Stimulated activated CD8-positive, alpha-beta memory T cell treated with anti-CD3 and anti-CD28 coated beads, Interleukin-15, amount 100 ng/mL, for 1 hour (primary cell): Measurements from ENCODE around the gene COX11.

Source experiments
- DNase-seq: peaks from one replicate; pipeline ENCODE4 v3.0.0-alpha.2; 2020; ENCODE audit warnings: low read depth

The COX11 gene

DNA sequence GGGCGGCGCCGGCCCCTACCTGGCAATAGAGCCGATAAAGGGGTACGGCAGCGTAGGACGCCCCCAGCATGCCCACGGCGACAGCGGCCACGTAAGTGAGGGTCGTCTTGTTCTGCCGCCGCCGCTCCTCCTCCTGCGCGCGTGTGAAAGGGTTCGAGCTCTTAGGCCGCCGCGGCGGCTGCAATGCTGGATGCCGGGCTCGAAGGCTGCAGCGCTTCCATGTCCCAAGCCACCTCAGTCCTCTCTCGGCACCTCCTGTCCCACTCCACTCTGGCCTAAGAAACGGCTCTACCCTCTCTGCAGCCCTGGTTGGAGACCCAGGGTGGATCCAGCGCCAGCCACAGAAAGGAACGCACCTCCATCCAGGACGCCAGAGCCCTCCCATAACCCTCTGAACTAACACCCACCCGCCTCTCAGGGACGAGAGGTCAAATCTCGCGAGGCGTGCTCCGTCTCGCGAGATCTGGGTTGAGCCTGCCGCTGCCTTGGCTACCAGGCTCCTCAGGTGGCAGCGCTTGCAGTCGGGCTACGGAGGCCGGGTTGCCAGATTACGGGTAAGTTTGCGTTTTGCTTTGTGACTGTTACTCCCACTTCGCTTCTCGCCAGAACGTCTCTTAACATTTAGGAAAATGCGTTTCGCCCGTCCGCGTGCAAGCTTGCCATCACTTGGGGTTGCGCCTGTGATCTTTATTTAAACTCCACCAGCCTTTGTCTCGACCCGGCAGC is at the start of gene COX11, which contains the start of gene STXBP4:
Gene COX11, minus strand, starts transcription at position 393 of the 726 bp plus-strand sequence. Its CDS starts 8 bp downstream, at position 385.
Gene STXBP4, plus strand, starts transcription at position 504 of the 726 bp plus-strand sequence. CDS start 17,455 bp downstream, outside the sequence.
- peak; percentile 79 for DNase-seq

- DNase-seq = no peak
Measured at GRCh38 chr17:55005520-55005919, 37.1 kb upstream of the COX11 start.

DNA sequence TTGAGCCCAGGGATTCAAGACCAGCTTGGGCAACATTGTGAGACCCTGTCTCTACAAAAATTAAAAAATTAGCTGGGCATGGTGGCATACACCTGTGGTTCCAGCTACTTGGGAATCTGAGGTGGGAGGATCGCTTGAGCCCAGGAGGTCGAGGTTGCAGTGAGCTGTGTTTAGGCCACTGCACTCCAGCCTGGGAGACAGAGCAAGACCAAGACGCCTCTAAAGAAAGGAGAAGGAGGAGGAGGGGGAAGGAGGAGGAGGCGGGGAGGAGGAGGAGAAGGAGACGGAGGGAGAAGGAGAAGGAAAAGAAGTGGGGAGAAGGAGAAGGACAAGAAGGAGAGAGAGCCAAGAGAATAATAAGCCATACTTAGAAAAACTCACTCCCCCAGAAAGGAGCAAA is 36.0 kb upstream of the COX11 start:
- DNase-seq = no peak

GRCh38 chr17:55002458-55002857 is 34.0 kb upstream of the COX11 start:
- no peak for DNase-seq

DNA sequence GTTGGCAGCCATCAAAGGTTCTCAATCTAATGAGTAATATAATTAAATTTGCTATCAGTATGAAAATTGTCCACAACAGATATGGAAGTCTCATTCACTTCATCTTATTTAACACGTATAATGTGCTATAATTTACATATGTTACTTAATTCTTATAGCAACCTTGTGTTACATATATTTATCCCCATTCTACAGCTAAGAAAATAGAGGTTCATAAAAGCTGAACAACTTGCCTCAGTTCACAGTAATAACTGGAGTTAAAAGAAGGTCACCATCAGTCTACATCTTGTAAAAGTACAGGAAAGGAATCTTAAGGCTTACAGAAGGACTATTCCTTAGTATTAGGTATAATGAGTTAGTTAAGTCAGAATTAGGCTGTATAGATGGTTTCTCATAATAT is 28.0 kb upstream of the COX11 start:
- no peak for DNase-seq

DNA sequence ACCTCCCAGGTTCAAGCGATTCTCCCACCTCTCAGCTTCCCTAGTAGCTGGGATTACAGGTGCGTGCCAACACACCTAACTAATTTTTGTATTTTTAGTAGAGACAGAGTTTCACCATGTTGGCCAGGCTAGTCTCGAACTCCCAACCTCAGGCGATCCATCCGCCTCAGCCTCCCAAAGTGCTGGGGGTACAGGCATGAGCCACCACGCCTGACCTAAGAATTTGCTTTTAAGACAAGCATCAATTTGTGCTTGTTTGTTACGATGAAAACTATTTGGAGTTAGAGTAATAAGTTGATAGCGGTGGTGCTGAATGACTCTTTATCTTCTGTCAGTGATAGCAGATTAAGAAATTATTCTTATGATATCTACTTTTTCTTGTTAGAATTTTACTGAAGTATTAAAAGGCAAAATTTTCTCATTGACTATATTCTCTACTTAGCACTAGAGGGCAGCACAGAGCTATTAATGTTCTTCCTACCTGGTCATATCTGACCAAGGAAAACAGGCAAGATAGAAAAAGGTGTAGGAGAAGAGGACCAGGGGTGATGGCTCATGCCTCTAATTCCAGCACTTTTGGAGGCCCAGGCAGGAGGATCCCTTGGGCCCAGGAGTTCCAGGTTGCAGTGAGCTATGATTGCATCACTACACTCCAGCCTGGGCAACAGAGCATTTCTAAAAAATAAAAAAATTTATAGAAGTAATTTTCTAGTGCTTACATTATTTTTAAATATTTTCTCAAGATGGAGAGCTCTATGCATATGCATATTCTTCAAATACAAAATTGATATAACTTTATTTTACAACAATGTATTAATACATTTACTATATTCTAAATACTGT is 24.6 kb upstream of the COX11 start:
- no peak for DNase-seq

DNA sequence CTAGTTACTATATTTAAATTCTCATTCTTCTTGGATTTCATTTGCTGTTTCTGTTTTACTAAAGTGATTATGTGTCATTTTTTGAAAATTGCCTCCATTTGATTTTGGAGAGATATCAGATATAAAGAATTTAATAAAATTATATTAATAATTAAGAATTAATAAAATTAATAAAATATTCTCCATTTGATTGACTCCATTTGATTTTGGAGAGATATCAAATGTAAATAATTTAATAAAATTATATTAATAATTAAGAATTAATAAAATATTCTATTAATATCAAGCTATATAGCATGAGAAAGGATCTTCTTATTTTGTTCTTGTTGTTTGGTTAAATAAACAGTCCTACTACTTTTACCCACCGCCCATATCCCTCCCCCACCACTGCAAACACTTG is 23.1 kb upstream of the COX11 start:
- DNase-seq = no peak

GRCh38 chr17:54990118-54990517 is 21.7 kb upstream of the COX11 start:
- no peak for DNase-seq

DNA sequence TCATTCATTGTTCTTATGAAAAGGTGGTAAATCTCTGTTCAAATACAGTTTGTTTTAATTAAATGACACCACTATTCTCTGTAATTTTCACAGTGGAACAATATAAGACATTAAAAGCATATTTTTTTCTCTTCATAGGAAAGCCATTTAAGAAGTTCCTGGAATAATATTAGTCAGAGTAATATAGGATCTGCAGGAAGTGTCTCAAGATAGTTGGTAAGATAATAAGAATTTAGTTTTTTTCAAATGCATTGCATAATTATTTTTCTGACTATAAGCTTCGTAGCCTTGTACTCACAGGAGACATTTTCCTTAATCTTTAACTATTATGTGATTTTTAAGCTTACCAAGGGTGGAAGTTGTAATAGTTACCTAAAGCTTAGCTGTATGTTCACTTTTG is 17.0 kb upstream of the COX11 start:
- no peak for DNase-seq

GRCh38 chr17:54983260-54983659 is 14.8 kb upstream of the COX11 start:
- no peak for DNase-seq

- DNase-seq = no peak
Measured at GRCh38 chr17:54982399-54982798, 13.9 kb upstream of the COX11 start.

GRCh38 chr17:54980375-54980774 is 11.9 kb upstream of the COX11 start:
- no peak for DNase-seq

DNA sequence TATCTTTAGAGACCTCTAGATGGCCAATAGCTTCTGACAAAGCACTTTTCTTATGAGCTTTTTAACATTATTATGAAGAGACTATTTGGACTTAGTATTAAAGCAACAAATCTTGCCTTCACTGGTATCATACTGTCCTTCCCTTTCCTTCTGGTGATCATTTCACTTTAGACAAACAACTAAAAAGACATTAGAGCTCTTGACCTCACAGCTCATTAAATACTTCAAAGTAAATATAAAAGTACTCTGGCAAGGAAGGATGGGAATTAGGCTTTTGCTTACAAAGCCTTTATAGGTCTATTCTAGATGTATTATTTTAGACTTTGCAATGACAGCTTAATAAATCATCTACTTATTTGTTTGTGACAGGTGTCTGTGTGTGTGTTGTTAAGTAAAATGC is 11.2 kb upstream of the COX11 start:
- DNase-seq = no peak

GRCh38 chr17:54977744-54978143 is 9.3 kb upstream of the COX11 start:
- no peak for DNase-seq

DNA sequence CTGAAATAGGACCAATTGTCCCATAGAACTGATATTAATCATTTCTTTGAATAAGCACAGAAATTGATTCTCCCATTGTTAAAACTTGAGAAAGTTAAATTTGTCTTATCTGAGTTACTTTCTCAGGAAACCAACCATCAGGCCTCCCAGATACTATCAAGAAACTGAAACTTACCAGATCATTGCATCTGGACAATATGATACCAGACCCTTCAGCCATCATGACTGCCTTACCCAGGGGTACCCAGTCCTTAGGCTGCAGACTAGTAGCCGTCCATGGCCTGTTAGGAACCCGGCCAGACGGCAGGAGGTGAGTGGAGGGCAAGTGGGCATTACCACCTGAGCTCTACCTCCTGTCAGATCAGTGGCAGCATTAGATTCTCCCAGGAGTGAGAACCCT is 7.9 kb upstream of the COX11 start:
- no peak for DNase-seq

GRCh38 chr17:54974759-54975158 is 6.3 kb upstream of the COX11 start:
- no peak for DNase-seq

GRCh38 chr17:54972406-54973138 is 4.1 kb upstream of the COX11 start:
- no peak for DNase-seq

DNA sequence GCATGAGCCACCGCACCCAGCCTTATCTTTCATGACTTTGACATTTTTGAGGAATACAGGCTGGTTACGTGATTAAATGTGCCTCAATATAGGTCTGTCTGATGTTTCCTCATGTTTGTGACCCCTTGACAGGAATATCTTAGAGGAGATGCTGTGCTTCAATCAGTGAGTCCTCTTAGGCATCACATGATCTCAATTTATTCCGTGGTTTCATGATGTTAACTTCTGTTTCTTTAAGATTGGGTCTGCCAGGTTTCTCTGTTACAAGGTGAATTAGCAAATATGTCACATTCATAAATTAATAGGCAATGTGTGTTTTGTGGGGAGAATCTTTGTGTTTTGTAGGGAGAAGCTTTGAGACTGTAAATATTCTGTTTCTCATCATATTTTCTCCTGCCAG is 3.4 kb upstream of the COX11 start:
- DNase-seq = no peak

DNA sequence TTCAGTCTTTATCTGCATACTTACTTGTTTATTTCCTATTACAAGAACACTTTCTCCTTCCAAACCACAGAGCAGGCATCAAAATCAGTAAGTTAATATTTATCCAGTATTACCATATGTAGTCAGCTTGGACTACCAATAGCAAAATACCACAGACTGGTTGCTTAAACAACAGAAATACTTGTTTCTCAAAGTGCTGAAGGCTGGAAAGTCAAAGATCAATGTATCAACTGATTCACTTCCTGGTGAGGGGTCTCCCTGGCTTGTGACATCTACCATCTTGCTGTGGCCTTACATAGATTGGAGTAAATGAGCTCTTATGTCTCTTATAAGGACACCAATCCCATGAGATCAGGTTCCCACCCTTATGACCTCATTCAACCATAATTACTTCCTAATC is 2.7 kb upstream of the COX11 start:
- DNase-seq = no peak

- DNase-seq = no peak
Measured at GRCh38 chr17:54969658-54970572, 1.5 kb upstream of the COX11 start.

DNA sequence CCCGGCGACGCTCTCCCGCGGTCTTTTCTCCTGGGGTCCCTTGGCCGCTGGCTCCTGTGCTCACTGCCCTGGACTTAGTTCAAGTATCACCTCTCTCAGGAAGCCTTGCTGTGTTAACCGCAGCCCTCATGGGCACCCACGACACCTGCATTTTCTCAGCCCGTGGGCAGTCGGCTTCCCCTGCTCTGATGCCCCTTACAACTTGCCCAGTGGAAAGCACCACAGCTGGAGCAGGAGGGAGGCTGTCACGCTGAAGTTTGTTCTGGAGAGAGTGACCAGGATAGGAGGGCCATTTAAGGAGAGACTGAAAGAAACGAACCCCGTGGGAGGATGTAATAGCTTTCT is 506 bp upstream of the COX11 start:
- no peak for DNase-seq
